H1 (cell line): ENCODE data around the gene IRAG1. TPM values are rescaled to one million over a fixed set of nuclear protein-coding genes. Genes with fewer than 3 reads are reported as not detected.

Experiments
- ATF2 ChIP-seq: IDR thresholded peaks from 2 replicates; pipeline ENCODE4 v1.6.1; 2012; ENCODE audit warnings: low read length, inconsistent platforms
- CHD7 ChIP-seq: fragments of 300-600 bp; sonication (generic); IDR thresholded peaks from 2 replicates; pipeline ENCODE4 v1.7.1; 2012; ENCODE audit warnings: low read length, moderate library complexity, mild to moderate bottlenecking, inconsistent platforms; ENCODE audit not compliant: insufficient replicate concordance
- FOSL1 ChIP-seq: IDR thresholded peaks from 2 replicates; pipeline ENCODE4 v1.6.1; 2011; ENCODE audit warnings: mild to moderate bottlenecking, low read depth, low read length, moderate library complexity; ENCODE audit not compliant: insufficient read depth
- HDAC2 ChIP-seq, 2 experiments: fragments of 300-600 bp in 1 of 2; sonication (generic) in 1 of 2; IDR thresholded peaks; 2 replicates each; pipeline ENCODE4 v1.6.1; 2011 to 2012; ENCODE audit warnings: low read depth in 2 of 2, low read length in 2 of 2, mild to moderate bottlenecking in 2 of 2, moderate library complexity in 2 of 2, borderline replicate concordance in 1 of 2, inconsistent platforms in 1 of 2
- KDM1A ChIP-seq: fragments of 200-600, 300-600 bp; sonication (generic); IDR thresholded peaks from 2 replicates; pipeline ENCODE4 v1.7.1; 2016; ENCODE audit warnings: mild to moderate bottlenecking, low read length, borderline replicate concordance
- SP1 ChIP-seq: IDR thresholded peaks from 2 replicates; pipeline ENCODE4 v1.6.1; 2011; ENCODE audit warnings: low read depth, low read length
- USF2 ChIP-seq: IDR thresholded peaks from 2 replicates; pipeline ENCODE4 v1.6.1; 2011; ENCODE audit warnings: low read length, improper control_type of control experiment
- polyA plus RNA-seq, 7 experiments: library from polyadenylated mRNA; depleted of rRNA in 3 of 7; stranded (reverse) in 5 of 7; unstranded in 2 of 7; fragments of >200 nt in 5 of 7; fragments of 200-250 nt in 2 of 7; gene quantifications; 1 replicate in 5 of 7; 2 replicates in 1 of 7; 4 replicates in 1 of 7; pipeline versions ENCODE4 v1.2.1 to v1.2.3, GENCODE V29; 2011 to 2013; ENCODE audit warnings: missing spikeins in 2 of 7, mixed read lengths in 2 of 7
- total RNA-seq: library from RNA; stranded (reverse); fragmentation: NEBNext Ultra II Directional; extraction: Animal tissue kit (Norgen Biotek cat#: 25700); gene quantifications from 2 replicates; pipeline ENCODE4 v1.2.1, GENCODE V29; 2021

The IRAG1 gene
- total and polyA plus RNA-seq, 2 of the 8 experiments (the other 6 are each of a cell fraction or from before 2014, with no cell fraction given) = 1.8 to 2.7 TPM

GRCh38 chr11:10716543-10717259 lies 23.1 kb upstream of the IRAG1 start (continued):
- TF ChIP-seq CHD7 (no peak), FOSL1 (no peak), SP1 (no peak), USF2 (no peak), HDAC2 (IDR thresholded peaks at IDR 0.05; ENCODE audit: borderline replicate concordance in 1 of 2, low read depth in 2 of 2, low read length in 2 of 2) (no peak), ATF2 (no peak), KDM1A (no peak)
